Psoas muscle (tissue), 8 donors: ENCODE data around the gene STAT4. TPM values are rescaled to one million over a fixed set of nuclear protein-coding genes. Genes with fewer than 3 reads are reported as not detected.

Source experiments
- ATAC-seq, 4 donors: fragments of 200-7000 bp; cut with Tn5 transposase; one replicate each; pipeline ENCODE4 v1.9.1; 2020; ENCODE audit warnings: moderate library complexity in 3 of 4, mild to moderate bottlenecking in 2 of 4
- DNase-seq, 2 donors: peaks; one replicate each; pipeline ENCODE4 v3.0.0-alpha.2; 2020
- H3K27ac ChIP-seq: fragments of 200-600 bp; one replicate; pipeline ENCODE4 v1.8.0; 2022
- H3K27me3 ChIP-seq, 3 donors: fragments of 200-600 bp in 1 of 3; one replicate each; pipeline versions ENCODE4 v1.6.1 to v1.8.0; 2013 to 2022; ENCODE audit warnings: low read length in 2 of 3, mild to moderate bottlenecking in 2 of 3, moderate library complexity in 1 of 3; ENCODE audit not compliant: insufficient read depth in 3 of 3
- H3K36me3 ChIP-seq, 2 donors: fragments of 200-600 bp in 1 of 2; one replicate each; pipeline versions ENCODE4 v1.6.1 to v1.8.0; 2013 to 2022; ENCODE audit warnings: low read depth in 1 of 2, mild to moderate bottlenecking in 1 of 2, moderate library complexity in 1 of 2; ENCODE audit not compliant: insufficient read depth in 1 of 2
- H3K4me1 ChIP-seq: fragments of 200-600 bp; one replicate; pipeline ENCODE4 v1.8.0; 2022
- H3K4me3 ChIP-seq: fragments of 200-600 bp; one replicate; pipeline ENCODE4 v1.8.0; 2022; ENCODE audit warnings: mild to moderate bottlenecking
- H3K9me3 ChIP-seq: fragments of 200-600 bp; one replicate; pipeline ENCODE4 v1.8.0; 2022
- CTCF ChIP-seq: fragments of 200-600 bp; IDR thresholded peaks from one replicate; pipeline ENCODE4 v1.8.0; 2022; ENCODE audit warnings: antibody characterized with exemption
- WGBS, 3 donors: extraction: QIAGEN DNeasy Blood & Tissue Kit; methylation state at CpG; one replicate each; pipeline versions ENCODE4 v1.1.6 to v1.1.7; 2013; 5-methylcytosine and 5-hydroxymethylcytosine counted together
- intact Hi-C, 2 donors: fragments of 100-400 bp; cut with DNase I; formaldehyde crosslinking; loops; one replicate each; pipeline versions ENCODE4 v1.11.0 to v1.14.2; 2022
- polyA plus RNA-seq, 3 donors: library from polyadenylated mRNA; stranded (reverse); fragments of 200-250 nt; gene quantifications; one replicate each; pipeline ENCODE4 v1.2.3, GENCODE V29; 2013
- total RNA-seq, 4 donors: library from RNA; stranded (reverse); fragmentation: NEBNext Ultra II Directional in 2 of 4; extraction: Animal tissue kit (Norgen Biotek cat#: 25700) in 2 of 4; gene quantifications; one replicate each; pipeline versions ENCODE4 v1.2.1 to v1.2.4, GENCODE V29; 2021 to 2023
- donor health status: healthy with polysubstance abuse.
- donor health status: DM: no; HTN: no; CAD: no; lungs with moderate emphysema.
- donor health status: Bipolar disorder and iron deficiency.
- donor health status: healthy.
- donor health status: DM: yes; HTN: yes; CAD: no.
- donor health status: DM: no; HTN: no; CAD: no.
- donor health status: DM: no; HTN: no; CAD: no.
- donor health status: DM: yes; HTN: yes; CAD: no.

STAT4 gene
- total and polyA plus RNA-seq, 7 donors = 0.19 to 0.56 (median 0.30) TPM

DNA sequence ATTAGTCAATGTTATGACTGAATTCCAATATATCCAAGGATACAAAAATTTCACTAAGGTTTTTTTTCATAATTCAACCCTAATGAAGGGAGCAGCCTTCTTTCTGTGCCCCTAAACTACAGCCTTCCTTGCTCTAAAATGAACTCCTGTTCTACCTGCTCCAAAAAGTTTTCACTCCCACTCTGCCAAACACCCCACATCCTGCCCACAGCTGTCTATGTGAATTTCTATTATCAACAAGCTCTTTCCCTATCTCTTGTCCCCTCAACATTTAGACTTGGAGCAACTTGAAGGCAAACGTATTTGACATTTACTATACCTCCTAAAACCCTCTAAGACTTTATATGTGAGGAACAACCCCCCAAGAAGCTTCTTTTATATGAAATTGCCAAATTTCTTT lies 2.5 kb downstream of the STAT4 start:
- intact Hi-C loops = no loop called here
- H3K36me3 ChIP-seq = no peaks in the 10 kb centered on the region
- no peak for DNase-seq
- H3K4me1 ChIP-seq = no peaks in the 10 kb centered on the region
- no peaks in the 10 kb centered on the region for H3K9me3 ChIP-seq
- H3K4me3 ChIP-seq = no peak overlapping the region
- 87 to 100% (median 94%) methylated on average over 1 of the region's 1 CpG for WGBS, 3 donors
- H3K27me3 ChIP-seq = no peaks in the 10 kb centered on the region
- TF ChIP-seq CTCF = no peak
- ATAC-seq = no peak
- H3K27ac ChIP-seq = no peak overlapping the region

- ATAC-seq = no peak
- Histone ChIP-seq H3K9me3 (no peaks in the 10 kb centered on the region), H3K27me3 (no peaks in the 10 kb centered on the region), H3K4me3 (no peak overlapping the region), H3K27ac (no peak overlapping the region), H3K36me3 (no peaks in the 10 kb centered on the region), H3K4me1 (no peaks in the 10 kb centered on the region)
- DNase-seq = no peak
- TF ChIP-seq CTCF = no peak
- 89 to 93% (median 92%) methylated on average over 4 of the region's 4 CpGs for WGBS, 3 donors
- intact Hi-C loops = no loop called here
Measured at GRCh38 chr2:191145769-191146471, 4.9 kb downstream of the STAT4 start.

- H3K27ac ChIP-seq = no peak overlapping the region
- ATAC-seq (no peak), DNase-seq (no peak)
- no peaks in the 10 kb centered on the region for H3K9me3 ChIP-seq
- H3K36me3 ChIP-seq = no peaks in the 10 kb centered on the region
- WGBS, 3 donors = 85 to 94% (median 88%) methylated on average over 4 of the region's 4 CpGs
- intact Hi-C loops = no loop called here
- no peak overlapping the region for H3K4me3 ChIP-seq
- H3K27me3 ChIP-seq = no peaks in the 10 kb centered on the region
- no peak for TF ChIP-seq CTCF
- H3K4me1 ChIP-seq = no peaks in the 10 kb centered on the region
Measured at GRCh38 chr2:191144217-191144616, 6.6 kb downstream of the STAT4 start.

GRCh38 chr2:191143791-191144190 lies 7.0 kb downstream of the STAT4 start:
- TF ChIP-seq CTCF = no peak
- WGBS, 3 donors = 95 to 100% (median 97%) methylated on average over 1 of the region's 1 CpG
- Histone ChIP-seq H3K27ac (no peak overlapping the region), H3K4me1 (no peaks in the 10 kb centered on the region), H3K4me3 (no peak overlapping the region), H3K27me3 (no peaks in the 10 kb centered on the region), H3K36me3 (no peaks in the 10 kb centered on the region), H3K9me3 (no peaks in the 10 kb centered on the region)
- no peak for ATAC-seq
- DNase-seq = no peak
- intact Hi-C loops = no loop called here

- ATAC-seq (no peak), DNase-seq (no peak)
- Histone ChIP-seq H3K36me3 (no peaks in the 10 kb centered on the region), H3K4me3 (no peak overlapping the region), H3K27me3 (no peaks in the 10 kb centered on the region), H3K27ac (no peak overlapping the region), H3K4me1 (no peaks in the 10 kb centered on the region), H3K9me3 (no peaks in the 10 kb centered on the region)
- WGBS, 3 donors = 82 to 87% (median 83%) methylated on average over 2 of the region's 2 CpGs
- intact Hi-C loops = no loop called here
- no peak for TF ChIP-seq CTCF
Measured at GRCh38 chr2:191128911-191129304, 21.9 kb downstream of the STAT4 start.
